ENCODE measurements around the gene ADAM22.

GRCh38 chr7:87885018-87885417 lies 49.0 kb upstream of the ADAM22 start:
- TF ChIP-seq POLR2AphosphoS5 (IDR thresholded peaks at IDR 0.05; ENCODE audit: low read depth, low read length) (no peak), POLR2A (IDR thresholded peaks at IDR 0.05; ENCODE audit: low read depth, low read length) (no peak), SPI1 (IDR thresholded peaks at IDR 0.05; ENCODE audit: low read depth, low read length) (no peak)

All from GM12891 (cell line).